H1 (cell line): ENCODE results near the gene BCHE. TPM values are rescaled to one million over a fixed set of nuclear protein-coding genes. Genes with fewer than 3 reads are reported as not detected.

ENCODE experiments used
- CTCF ChIA-PET: fragments of 300-600 bp; sonication (Branson Sonifier 250); formaldehyde crosslinking; loops from one replicate; lab custom pipeline; 2021; ENCODE audit not compliant: partially characterized antibody; lab: Charles Lee
- POLR2A ChIA-PET: fragments of 300-600 bp; sonication (Branson Sonifier 250); formaldehyde crosslinking; loops from one replicate; lab custom pipeline; 2021; ENCODE audit warnings: inconsistent platforms; ENCODE audit not compliant: partially characterized antibody; lab: Charles Lee
- DNase-seq, 2 experiments: peaks; one replicate each; pipeline versions ENCODE4 v3.0.0 to v3.0.0-alpha.2; 2010 to 2022; ENCODE audit warnings: low spot score in 2 of 2, low read depth in 1 of 2, mixed read lengths in 1 of 2
- FAIRE-seq: peaks from 2 replicates; lab custom pipeline; 2011; peaks lifted over from hg19 to GRCh38; lab: Jason Lieb, UNC
- H2AFZ ChIP-seq: 2 replicates; pipeline ENCODE4 v1.8.1; 2012; ENCODE audit warnings: low read length, inconsistent platforms
- H2AK5ac ChIP-seq: 2 replicates; pipeline ENCODE4 v1.6.1; 2013; ENCODE audit warnings: low read depth, low read length
- H2BK120ac ChIP-seq: replicated peaks from 2 replicates; pipeline ENCODE3; 2013; ENCODE audit warnings: low read depth, low read length, inconsistent platforms
- H2BK12ac ChIP-seq: 2 replicates; pipeline ENCODE4 v1.6.1; 2013; ENCODE audit warnings: low read depth, low read length
- H2BK15ac ChIP-seq: 2 replicates; pipeline ENCODE4 v1.6.1; 2013; ENCODE audit warnings: low read length
- H2BK20ac ChIP-seq: 2 replicates; pipeline ENCODE4 v1.6.1; 2013; ENCODE audit warnings: low read length
- H2BK5ac ChIP-seq: 2 replicates; pipeline ENCODE4 v1.6.1; 2013; ENCODE audit warnings: low read depth, low read length
- H3K14ac ChIP-seq: 2 replicates; pipeline ENCODE4 v1.6.1; 2013; ENCODE audit warnings: inconsistent platforms; ENCODE audit not compliant: insufficient read length
- H3K18ac ChIP-seq: 2 replicates; pipeline ENCODE4 v1.6.1; 2013; ENCODE audit warnings: low read length; ENCODE audit errors: extremely low read depth
- H3K23ac ChIP-seq: 2 replicates; pipeline ENCODE4 v1.6.1; 2013; ENCODE audit warnings: inconsistent platforms; ENCODE audit not compliant: insufficient read length
- H3K23me2 ChIP-seq: 2 replicates; pipeline ENCODE4 v1.6.1; 2013; ENCODE audit warnings: low read depth, low read length
- H3K27ac ChIP-seq: 2 replicates; pipeline ENCODE4 v1.6.1; 2011; ENCODE audit warnings: low read depth, low read length, inconsistent platforms
- H3K27me3 ChIP-seq, 4 experiments: replicated peaks in 1 of 4; 1 replicate in 1 of 4; 2 replicates in 3 of 4; pipeline versions ENCODE4 v1.6.1 to v1.8.1; 2011 to 2013; ENCODE audit warnings: low read length in 3 of 4, mild to moderate bottlenecking in 3 of 4, inconsistent platforms in 2 of 4, mixed read lengths in 2 of 4, moderate library complexity in 1 of 4; ENCODE audit not compliant: control insufficient read depth in 3 of 4, insufficient read depth in 3 of 4; ENCODE audit errors: extremely low read depth in 1 of 4
- H3K36me3 ChIP-seq, 4 experiments: 2 replicates each; pipeline versions ENCODE4 v1.6.1 to v1.8.1; 2011 to 2013; ENCODE audit warnings: mild to moderate bottlenecking in 4 of 4, low read length in 3 of 4, moderate library complexity in 2 of 4, control low read depth in 1 of 4, inconsistent platforms in 1 of 4; ENCODE audit not compliant: insufficient read depth in 4 of 4, control insufficient read depth in 2 of 4
- H3K4ac ChIP-seq: replicated peaks from 2 replicates; pipeline ENCODE3; 2013; ENCODE audit warnings: low read length, low read depth, mixed read lengths, inconsistent platforms; ENCODE audit not compliant: insufficient read length
- H3K4me1 ChIP-seq, 4 experiments: replicated peaks in 1 of 4; 1 replicate in 1 of 4; 2 replicates in 3 of 4; pipeline versions ENCODE4 v1.6.1 to v1.8.1; 2011 to 2013; ENCODE audit warnings: low read length in 3 of 4, inconsistent platforms in 2 of 4, mixed read lengths in 1 of 4; ENCODE audit not compliant: insufficient read depth in 4 of 4, control insufficient read depth in 3 of 4
- H3K4me2 ChIP-seq, 2 experiments: 2 replicates each; pipeline versions ENCODE4 v1.6.1 to v1.8.1; 2011 to 2013; ENCODE audit warnings: low read depth in 2 of 2, low read length in 2 of 2, control low read depth in 1 of 2, inconsistent platforms in 1 of 2, mild to moderate bottlenecking in 1 of 2; ENCODE audit not compliant: insufficient read depth in 1 of 2
- H3K4me3 ChIP-seq, 4 experiments: fragments of 200-600, 300-600 bp in 1 of 4; sonication (generic), shearing (Covaris generic), sonication (Bioruptor Twin) in 1 of 4; 2 replicates each; pipeline versions ENCODE4 v1.5.1 to v1.8.1; 2011 to 2016; ENCODE audit warnings: low read length in 4 of 4, low read depth in 3 of 4, control low read depth in 2 of 4, inconsistent platforms in 2 of 4, mild to moderate bottlenecking in 2 of 4, mixed read lengths in 1 of 4, moderate library complexity in 1 of 4; ENCODE audit not compliant: insufficient read depth in 2 of 4; ENCODE audit errors: extremely low read depth in 1 of 4
- H3K56ac ChIP-seq: replicated peaks from 2 replicates; pipeline ENCODE3; 2013; ENCODE audit warnings: low read depth, mild to moderate bottlenecking, mixed read lengths, low read length, inconsistent platforms; ENCODE audit not compliant: insufficient read length
- H3K79me1 ChIP-seq: 2 replicates; pipeline ENCODE4 v1.6.1; 2013; ENCODE audit warnings: low read depth, low read length, control low read depth
- H3K79me2 ChIP-seq, 2 experiments: 2 replicates each; pipeline versions ENCODE4 v1.6.1 to v1.8.1; 2012 to 2013; ENCODE audit warnings: low read length in 2 of 2, mild to moderate bottlenecking in 2 of 2, inconsistent platforms in 1 of 2; ENCODE audit not compliant: insufficient read depth in 2 of 2, control insufficient read depth in 1 of 2
- H3K9ac ChIP-seq, 4 experiments: replicated peaks in 1 of 4; 1 replicate in 1 of 4; 2 replicates in 3 of 4; pipeline versions ENCODE4 v1.6.1 to v1.8.1; 2011 to 2013; ENCODE audit warnings: low read depth in 3 of 4, low read length in 3 of 4, control low read depth in 2 of 4, mild to moderate bottlenecking in 2 of 4, moderate library complexity in 2 of 4, inconsistent platforms in 1 of 4; ENCODE audit errors: extremely low read depth in 1 of 4
- H3K9me3 ChIP-seq, 2 experiments: 2 replicates each; pipeline versions ENCODE4 v1.6.1 to v1.8.1; 2012 to 2013; ENCODE audit warnings: mild to moderate bottlenecking in 2 of 2, moderate library complexity in 2 of 2, control low read depth in 1 of 2, inconsistent platforms in 1 of 2, low read depth in 1 of 2, low read length in 1 of 2, mixed read lengths in 1 of 2; ENCODE audit not compliant: insufficient read depth in 2 of 2
- H4K20me1 ChIP-seq, 2 experiments: replicated peaks in 1 of 2; 2 replicates each; pipeline versions ENCODE3 to v1.8.1; 2011 to 2013; ENCODE audit warnings: inconsistent platforms in 2 of 2, low read length in 2 of 2, mild to moderate bottlenecking in 1 of 2; ENCODE audit not compliant: insufficient read depth in 2 of 2, control insufficient read depth in 1 of 2
- H4K5ac ChIP-seq: 2 replicates; pipeline ENCODE4 v1.6.1; 2013; ENCODE audit warnings: low read length, low read depth, mixed read lengths, inconsistent platforms; ENCODE audit not compliant: insufficient read length
- H4K8ac ChIP-seq: 2 replicates; pipeline ENCODE4 v1.8.0; 2013; ENCODE audit warnings: mild to moderate bottlenecking, moderate library complexity, low read length, inconsistent platforms; ENCODE audit not compliant: insufficient read depth; ENCODE audit errors: extremely low read depth
- H4K91ac ChIP-seq: replicated peaks from 2 replicates; pipeline ENCODE3; 2013; ENCODE audit warnings: low read length, mixed read lengths, inconsistent platforms; ENCODE audit not compliant: insufficient read length
- BRCA1 ChIP-seq: IDR thresholded peaks from 2 replicates; pipeline ENCODE4 v1.6.1; 2012; ENCODE audit warnings: low read depth, low read length, improper control_type of control experiment
- CEBPB ChIP-seq: IDR thresholded peaks from 2 replicates; pipeline ENCODE4 v1.6.1; 2012; ENCODE audit warnings: low read depth, low read length
- CHD2 ChIP-seq: IDR thresholded peaks from 2 replicates; pipeline ENCODE4 v1.6.1; 2012; ENCODE audit warnings: low read length, improper control_type of control experiment
- CREB1 ChIP-seq: IDR thresholded peaks from 2 replicates; pipeline ENCODE4 v1.6.1; 2012; ENCODE audit warnings: inconsistent platforms
- CTBP2 ChIP-seq: IDR thresholded peaks from 2 replicates; pipeline ENCODE4 v1.7.0; 2011; ENCODE audit warnings: borderline replicate concordance, mild to moderate bottlenecking, moderate library complexity, mixed read lengths, low read length; ENCODE audit not compliant: insufficient read depth, insufficient read length
- GTF2F1 ChIP-seq: IDR thresholded peaks from 2 replicates; pipeline ENCODE4 v1.6.1; 2012; ENCODE audit warnings: low read depth, low read length, improper control_type of control experiment, borderline replicate concordance
- JUN ChIP-seq: IDR thresholded peaks from 2 replicates; pipeline ENCODE4 v1.6.1; 2011; ENCODE audit warnings: low read depth, mild to moderate bottlenecking, improper control_type of control experiment, low read length
- NANOG ChIP-seq: IDR thresholded peaks from 2 replicates; pipeline ENCODE4 v1.6.1; 2011; ENCODE audit warnings: low read length, low read depth, mild to moderate bottlenecking, inconsistent platforms; ENCODE audit not compliant: insufficient read depth, poor library complexity, severe bottlenecking
- NRF1 ChIP-seq: IDR thresholded peaks from 2 replicates; pipeline ENCODE4 v1.6.1; 2011; ENCODE audit warnings: mild to moderate bottlenecking, low read depth, low read length, improper control_type of control experiment
- PHF8 ChIP-seq: fragments of 200-600 bp; sonication (generic); conservative IDR thresholded peaks from 2 replicates; pipeline ENCODE4 v1.7.1; 2012; ENCODE audit warnings: low read depth, mild to moderate bottlenecking, inconsistent platforms, low read length, moderate library complexity
- POLR2A ChIP-seq, 2 experiments: IDR thresholded peaks; 1 replicate in 1 of 2; 2 replicates in 1 of 2; pipeline ENCODE4 v1.6.1; 2011; ENCODE audit warnings: low read depth in 2 of 2, low read length in 2 of 2, mild to moderate bottlenecking in 2 of 2; ENCODE audit errors: control extremely low read depth in 1 of 2
- RBBP5 ChIP-seq: IDR thresholded peaks from 2 replicates; pipeline ENCODE4 v1.7.1; 2012; ENCODE audit warnings: low read depth, mild to moderate bottlenecking, inconsistent platforms, low read length, moderate library complexity, borderline replicate concordance
- SIN3A ChIP-seq, 2 experiments: IDR thresholded peaks in 1 of 2; conservative IDR thresholded peaks in 1 of 2; 2 replicates each; pipeline ENCODE4 v1.6.1; 2011 to 2012; ENCODE audit warnings: low read length in 2 of 2, improper control_type of control experiment in 1 of 2, low read depth in 1 of 2, mild to moderate bottlenecking in 1 of 2
- SIRT6 ChIP-seq: IDR thresholded peaks from one replicate; pipeline ENCODE4 v1.7.1; 2012; ENCODE audit warnings: low read length, inconsistent platforms
- SP4 ChIP-seq: IDR thresholded peaks from 2 replicates; pipeline ENCODE4 v1.6.1; 2012; ENCODE audit warnings: low read length, inconsistent platforms
- TAF1 ChIP-seq: IDR thresholded peaks from 2 replicates; pipeline ENCODE4 v1.6.1; 2011; ENCODE audit warnings: mild to moderate bottlenecking, low read depth, low read length
- WGBS, 2 experiments: shearing (Covaris generic) in 1 of 2; methylation state at CpG; one replicate each; pipeline versions ENCODE4 v1.1.6 to v1.1.7; 2013 to 2015; ENCODE audit warnings: low lambda C conversion rate in 2 of 2, mixed read lengths in 2 of 2, inconsistent platforms in 1 of 2, low coverage in 1 of 2, missing lambda C conversion rate in 1 of 2; ENCODE audit not compliant: insufficient replicate concordance in 2 of 2, insufficient coverage in 1 of 2, insufficient read length in 1 of 2; ENCODE audit errors: extremely low coverage in 1 of 2, missing lambda C conversion rate in 1 of 2; 5-methylcytosine and 5-hydroxymethylcytosine counted together
- polyA plus RNA-seq, 7 experiments: library from polyadenylated mRNA; depleted of rRNA in 3 of 7; stranded (reverse) in 5 of 7; unstranded in 2 of 7; fragments of >200 nt in 5 of 7; fragments of 200-250 nt in 2 of 7; gene quantifications; 1 replicate in 5 of 7; 2 replicates in 1 of 7; 4 replicates in 1 of 7; pipeline versions ENCODE4 v1.2.1 to v1.2.3, GENCODE V29; 2011 to 2013; ENCODE audit warnings: missing spikeins in 2 of 7, mixed read lengths in 2 of 7
- total RNA-seq: library from RNA; stranded (reverse); fragmentation: NEBNext Ultra II Directional; extraction: Animal tissue kit (Norgen Biotek cat#: 25700); gene quantifications from 2 replicates; pipeline ENCODE4 v1.2.1, GENCODE V29; 2021

The BCHE gene
- total and polyA plus RNA-seq, 2 of the 8 experiments (the other 6 are each of a cell fraction or from before 2014, with no cell fraction given): 0.56 to 1.9 TPM

DNA sequence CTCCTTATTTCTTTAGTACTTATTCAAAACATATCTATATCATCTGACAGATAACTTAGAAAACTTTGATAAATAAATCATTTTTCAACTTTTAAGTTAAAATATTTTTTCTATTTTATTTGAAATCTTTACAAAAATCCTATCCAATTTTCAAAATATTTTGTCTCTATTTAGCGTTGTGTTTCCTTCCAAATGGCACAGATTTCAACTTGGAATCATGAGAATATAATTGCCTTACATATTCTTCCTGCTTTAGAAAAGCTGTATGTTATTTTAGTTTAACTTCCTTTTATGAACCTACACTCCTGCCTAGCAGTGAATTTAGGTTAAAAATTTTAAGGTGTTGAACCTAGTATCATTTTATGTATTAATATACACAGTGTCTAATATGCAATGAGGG, 38.2 kb downstream of the BCHE start:
- no peak overlapping the region for H3K4ac ChIP-seq
- no peak overlapping the region for H3K4me3 ChIP-seq
- ChIA-PET CTCF (no interaction called here), POLR2A (no interaction called here)
- H3K79me1 ChIP-seq: no peaks in the 10 kb centered on the region
- no peak overlapping the region for H2BK120ac ChIP-seq
- no peak overlapping the region for H3K56ac ChIP-seq
- H3K36me3 ChIP-seq: no peaks in the 10 kb centered on the region
- no peak overlapping the region for H3K27ac ChIP-seq
- H2BK15ac ChIP-seq: no peak overlapping the region
- H4K91ac ChIP-seq: no peak overlapping the region
- TF ChIP-seq SIRT6: no peak
- no peak for TF ChIP-seq RBBP5
- no peak for TF ChIP-seq BRCA1
- no peak for TF ChIP-seq CTBP2
- no peak for TF ChIP-seq TAF1
- TF ChIP-seq CREB1: no peak
- TF ChIP-seq CEBPB: no peak
- TF ChIP-seq POLR2A (IDR thresholded peaks at IDR 0.05; ENCODE audit: control extremely low read depth in 1 of 2, low read depth in 2 of 2, low read length in 2 of 2): no peak
- TF ChIP-seq JUN: no peak
- TF ChIP-seq SP4: no peak
- no peak for TF ChIP-seq CHD2
- no peak for TF ChIP-seq SIN3A (conservative IDR thresholded peaks at IDR 0.05 in 1 of 2, IDR thresholded peaks at IDR 0.05 in 1 of 2; ENCODE audit: low read depth in 1 of 2, low read length in 2 of 2)
- no peak for TF ChIP-seq NRF1
- TF ChIP-seq GTF2F1: no peak
- no peak for TF ChIP-seq PHF8
- no peak for TF ChIP-seq NANOG
- 93% methylated on average over 1 of the region's 1 CpG; no CpG with 5 or more reads in 1 of the 2 experiments for WGBS, 2 experiments
- no peaks in the 10 kb centered on the region for H4K20me1 ChIP-seq
- H4K8ac ChIP-seq: no peak overlapping the region
- no peaks in the 10 kb centered on the region for H3K9me3 ChIP-seq
- no peak overlapping the region for H3K18ac ChIP-seq
- H2BK20ac ChIP-seq: no peak overlapping the region
- H3K9ac ChIP-seq: no peak overlapping the region
- no peaks in the 10 kb centered on the region for H3K27me3 ChIP-seq
- H3K79me2 ChIP-seq: no peaks in the 10 kb centered on the region
- no peaks in the 10 kb centered on the region for H3K23me2 ChIP-seq
- no peak overlapping the region for H3K14ac ChIP-seq
- H2AK5ac ChIP-seq: no peak overlapping the region
- DNase-seq (no peak), FAIRE-seq (no peak)
- no peak overlapping the region for H2BK12ac ChIP-seq
- H2AFZ ChIP-seq: no peak overlapping the region
- no peak overlapping the region for H4K5ac ChIP-seq
- no peak overlapping the region for H3K4me2 ChIP-seq
- H3K23ac ChIP-seq: no peak overlapping the region
- H2BK5ac ChIP-seq: no peak overlapping the region
- H3K4me1 ChIP-seq: no peaks in the 10 kb centered on the region
